HG02943 (cell line): ENCODE data around the gene MTG2.

Source experiments
- ATAC-seq: cut with Tn5 transposase; IDR thresholded peaks from one replicate; pipeline ENCODE4 v1.9.1; 2021; ENCODE audit warnings: mild to moderate bottlenecking, low read depth, moderate library complexity; ENCODE audit not compliant: unreplicated experiment

MTG2 gene

GRCh38 chr20:62161347-62161746 is 21.5 kb upstream of the MTG2 start:
- no peak for ATAC-seq

GRCh38 chr20:62162765-62163484 is 19.9 kb upstream of the MTG2 start:
- ATAC-seq: no peak

DNA sequence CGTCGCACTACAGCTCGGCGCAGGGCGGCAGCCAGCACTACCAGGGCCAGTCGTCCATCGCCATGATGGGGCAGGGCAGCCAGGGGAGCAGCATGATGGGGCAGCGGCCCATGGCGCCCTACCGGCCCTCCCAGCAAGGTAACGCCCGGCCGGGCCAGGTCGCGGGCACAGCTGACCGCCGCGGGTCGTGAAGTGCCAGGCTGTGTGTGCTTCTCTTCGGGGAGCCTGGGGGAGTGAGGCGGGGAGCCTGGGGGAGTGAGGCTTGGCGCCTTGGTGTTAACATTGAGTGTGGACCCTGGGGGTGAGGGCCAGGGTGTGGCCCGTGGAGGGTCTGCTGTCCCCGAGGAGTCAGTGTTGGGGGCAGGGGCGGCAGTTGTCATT is 19.4 kb upstream of the MTG2 start:
- no peak for ATAC-seq

DNA sequence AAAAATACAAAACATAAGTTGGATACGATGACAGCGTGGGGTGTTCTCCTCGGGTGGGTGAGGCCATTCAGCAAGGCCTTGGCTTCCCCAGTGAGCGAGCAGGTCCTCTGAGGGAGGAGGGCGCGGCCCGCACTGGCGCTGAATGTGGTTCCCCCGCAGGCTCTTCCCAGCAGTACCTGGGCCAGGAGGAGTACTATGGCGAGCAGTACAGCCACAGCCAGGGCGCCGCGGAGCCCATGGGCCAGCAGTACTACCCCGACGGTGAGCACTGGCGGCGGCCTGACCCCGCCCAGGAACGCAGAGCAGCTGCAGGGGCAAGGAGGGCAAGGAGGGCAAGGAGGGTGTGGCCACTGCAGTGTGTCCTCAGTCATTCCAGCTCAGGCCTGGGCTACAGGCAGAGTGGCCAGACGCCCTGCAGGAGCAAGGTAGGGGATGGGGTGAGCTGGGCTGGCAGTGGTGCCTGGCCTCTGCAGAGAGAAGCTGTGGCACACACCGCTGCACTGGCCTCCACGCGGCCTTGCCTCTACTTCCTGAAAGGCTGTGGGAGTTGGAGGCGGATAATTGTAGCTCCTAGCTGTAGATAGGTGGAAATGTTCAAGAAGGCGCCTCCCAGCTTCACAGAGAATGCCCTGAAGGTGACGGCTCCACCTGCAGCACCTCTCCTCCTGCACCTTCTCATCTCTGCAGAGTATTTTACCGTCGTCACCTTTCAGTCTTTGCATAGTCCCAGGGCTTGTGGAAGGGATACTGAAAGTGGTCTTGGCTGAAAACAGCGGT is 18.7 kb upstream of the MTG2 start:
- ATAC-seq: no peak

DNA sequence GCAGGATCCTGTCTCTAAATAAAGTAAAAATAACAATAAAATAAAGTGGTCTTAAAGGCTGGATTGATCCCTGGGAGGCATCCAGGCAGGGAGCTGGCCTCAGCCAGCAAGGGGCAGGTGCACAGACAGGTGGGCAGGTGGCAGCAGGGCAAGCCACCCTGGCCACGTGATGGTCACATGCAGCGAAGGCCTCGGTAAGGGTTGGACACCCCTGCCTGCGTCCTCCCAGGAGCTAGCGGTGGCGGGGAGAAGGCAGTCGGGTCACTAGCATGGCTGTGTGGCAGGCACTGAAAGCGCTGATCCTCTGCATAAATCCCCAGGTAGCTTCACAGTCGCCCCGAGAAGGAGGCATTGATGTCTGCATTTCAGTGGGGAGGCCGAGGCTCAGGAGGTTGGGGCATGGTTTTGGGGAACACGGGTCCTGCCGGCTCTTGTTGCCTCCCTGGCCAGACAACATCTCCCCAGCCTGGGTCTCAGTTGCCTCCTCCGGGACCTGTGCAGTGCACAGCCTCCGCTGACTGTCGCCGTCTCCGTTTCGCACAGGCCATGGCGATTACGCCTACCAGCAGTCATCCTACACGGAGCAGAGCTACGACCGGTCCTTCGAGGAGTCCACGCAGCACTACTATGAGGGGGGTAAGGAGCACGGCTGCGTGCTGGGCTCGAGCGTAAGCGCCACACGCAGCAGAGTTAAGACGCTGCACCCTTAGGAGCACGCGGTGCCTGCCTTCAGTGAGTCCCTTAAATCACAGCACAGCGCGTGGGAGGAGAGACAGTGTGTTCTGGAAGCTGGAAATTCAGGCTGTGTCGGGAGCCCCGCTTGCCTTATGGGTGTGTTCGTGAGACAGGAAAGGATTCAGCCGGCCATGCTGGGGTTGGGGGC is 17.7 kb upstream of the MTG2 start:
- ATAC-seq: no peak

DNA sequence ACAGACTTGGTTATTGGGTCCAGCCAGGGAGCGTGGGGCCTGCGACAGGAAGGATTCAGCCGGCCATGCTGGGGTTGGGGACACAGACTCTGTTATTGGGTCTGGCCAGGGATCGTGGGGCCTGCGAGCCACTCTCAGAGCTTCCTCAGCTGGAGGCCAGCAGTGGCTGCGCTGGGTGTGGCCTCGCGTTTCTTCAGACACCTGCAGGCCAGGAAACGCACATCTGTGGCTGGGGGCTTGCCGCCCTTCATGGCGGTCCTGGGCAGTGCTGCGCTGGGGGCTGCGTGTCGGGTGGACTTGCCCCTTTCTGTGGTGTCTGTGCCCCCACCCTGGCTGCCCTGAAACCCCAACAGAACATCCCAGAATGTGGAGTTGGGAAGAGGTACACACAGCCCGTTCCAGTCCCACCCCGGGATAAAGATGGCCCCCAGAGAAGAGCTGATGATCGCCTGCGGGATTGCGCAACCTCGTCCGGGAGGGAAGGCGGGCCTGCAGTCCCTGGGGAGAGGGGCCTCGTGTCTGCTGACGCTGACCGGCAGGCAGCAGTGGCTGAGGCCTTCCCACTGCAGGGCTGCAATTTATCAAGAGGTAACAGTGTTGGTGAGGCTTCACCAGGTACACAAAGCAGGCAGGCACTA is 16.9 kb upstream of the MTG2 start:
- ATAC-seq: no peak

- no peak for ATAC-seq
Observed at GRCh38 chr20:62167474-62167873, 15.4 kb upstream of the MTG2 start.

- ATAC-seq: no peak
Observed at GRCh38 chr20:62168061-62168460, 14.8 kb upstream of the MTG2 start.

GRCh38 chr20:62168890-62169435 is 13.9 kb upstream of the MTG2 start:
- ATAC-seq: no peak

DNA sequence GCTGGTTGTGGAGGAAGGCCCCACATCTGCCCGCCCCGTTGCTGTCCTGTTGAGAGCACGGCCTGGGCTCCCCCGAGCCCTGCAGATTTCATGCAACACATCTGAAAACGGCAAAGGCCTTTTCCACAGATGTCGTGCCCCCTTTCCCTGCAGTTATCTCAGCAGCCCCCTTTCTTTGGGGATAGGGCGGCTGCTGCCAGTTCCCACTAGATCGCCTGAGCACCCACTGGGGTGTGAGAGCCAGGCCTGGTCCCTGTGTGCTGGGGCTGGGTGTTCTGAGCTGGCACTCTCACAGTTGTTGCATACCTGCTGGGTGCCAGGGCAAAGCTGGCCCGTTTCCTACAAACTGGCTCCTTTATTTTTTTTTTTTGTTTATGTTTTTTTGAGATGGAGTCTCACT is 12.3 kb upstream of the MTG2 start:
- no peak for ATAC-seq

DNA sequence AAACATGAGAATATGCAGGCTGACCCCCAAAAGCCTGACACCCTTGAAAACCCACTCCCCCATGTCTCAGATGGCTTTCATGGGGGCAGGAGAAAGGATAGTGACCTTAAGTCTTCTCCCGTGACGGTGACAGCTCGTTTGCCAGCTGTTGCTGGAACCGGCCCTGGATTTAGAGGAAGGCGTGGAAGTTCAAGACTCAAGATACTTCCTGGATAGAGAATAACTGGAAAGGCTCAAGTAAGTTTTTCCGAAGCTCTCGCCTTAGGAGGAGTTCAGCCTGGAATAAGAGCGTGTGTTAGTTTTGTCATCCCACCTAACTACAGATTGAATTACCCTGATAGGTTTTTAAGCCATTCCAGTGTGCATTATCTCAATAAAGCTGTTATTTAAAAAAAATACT is 11.6 kb upstream of the MTG2 start:
- no peak for ATAC-seq

DNA sequence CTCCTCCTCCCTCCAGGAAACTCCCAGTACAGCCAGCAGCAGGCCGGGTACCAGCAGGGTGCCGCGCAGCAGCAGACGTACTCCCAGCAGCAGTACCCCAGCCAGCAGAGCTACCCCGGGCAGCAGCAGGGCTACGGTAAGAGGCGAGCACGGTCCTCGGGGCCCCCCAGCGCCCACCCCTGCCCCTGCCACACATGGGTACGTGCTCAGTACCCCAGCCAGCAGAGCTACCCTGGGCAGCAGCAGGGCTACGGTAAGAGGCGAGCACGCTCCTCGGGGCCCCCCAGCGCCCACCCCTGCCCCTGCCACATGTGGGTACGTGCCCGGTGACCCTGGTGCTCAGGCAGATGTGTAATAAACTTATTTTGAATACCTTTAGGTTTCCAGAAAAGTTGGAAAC is 10.2 kb upstream of the MTG2 start:
- ATAC-seq: no peak

DNA sequence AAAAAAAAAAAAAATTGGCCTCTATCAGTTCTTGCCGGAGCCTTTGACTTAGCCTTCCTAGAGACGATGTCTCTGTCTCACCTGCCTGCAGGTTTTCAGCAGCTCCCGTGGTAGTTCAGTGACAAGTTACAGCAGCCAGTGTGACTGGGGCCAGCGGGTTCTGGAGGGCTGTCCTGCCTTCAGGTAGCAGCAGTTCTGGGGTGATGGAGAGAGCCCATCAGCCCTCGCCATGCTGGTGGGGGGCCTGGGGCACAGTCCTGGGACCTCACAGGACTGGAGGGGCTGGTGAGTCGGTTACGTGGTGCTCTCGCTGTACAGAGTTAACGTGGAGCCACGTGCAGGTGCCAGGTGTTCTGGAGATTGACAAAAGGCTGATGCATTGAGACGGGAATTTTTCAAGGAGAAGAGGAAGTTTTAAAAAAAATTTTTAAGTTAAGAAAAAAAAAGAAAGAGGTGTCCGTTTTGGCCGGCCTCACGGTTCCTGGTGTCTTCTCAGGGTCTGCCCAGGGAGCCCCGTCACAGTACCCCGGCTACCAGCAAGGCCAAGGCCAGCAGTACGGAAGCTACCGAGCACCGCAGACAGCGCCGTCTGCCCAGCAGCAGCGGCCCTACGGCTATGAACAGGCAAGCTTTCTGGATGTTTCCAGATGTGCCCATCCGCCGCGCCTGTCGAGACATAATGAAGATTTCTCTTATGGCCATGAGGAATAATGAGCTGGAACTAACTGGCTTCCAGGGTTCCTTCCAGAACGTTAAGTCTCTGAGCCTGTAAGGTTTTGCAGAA is 8.6 kb upstream of the MTG2 start:
- no peak for ATAC-seq

DNA sequence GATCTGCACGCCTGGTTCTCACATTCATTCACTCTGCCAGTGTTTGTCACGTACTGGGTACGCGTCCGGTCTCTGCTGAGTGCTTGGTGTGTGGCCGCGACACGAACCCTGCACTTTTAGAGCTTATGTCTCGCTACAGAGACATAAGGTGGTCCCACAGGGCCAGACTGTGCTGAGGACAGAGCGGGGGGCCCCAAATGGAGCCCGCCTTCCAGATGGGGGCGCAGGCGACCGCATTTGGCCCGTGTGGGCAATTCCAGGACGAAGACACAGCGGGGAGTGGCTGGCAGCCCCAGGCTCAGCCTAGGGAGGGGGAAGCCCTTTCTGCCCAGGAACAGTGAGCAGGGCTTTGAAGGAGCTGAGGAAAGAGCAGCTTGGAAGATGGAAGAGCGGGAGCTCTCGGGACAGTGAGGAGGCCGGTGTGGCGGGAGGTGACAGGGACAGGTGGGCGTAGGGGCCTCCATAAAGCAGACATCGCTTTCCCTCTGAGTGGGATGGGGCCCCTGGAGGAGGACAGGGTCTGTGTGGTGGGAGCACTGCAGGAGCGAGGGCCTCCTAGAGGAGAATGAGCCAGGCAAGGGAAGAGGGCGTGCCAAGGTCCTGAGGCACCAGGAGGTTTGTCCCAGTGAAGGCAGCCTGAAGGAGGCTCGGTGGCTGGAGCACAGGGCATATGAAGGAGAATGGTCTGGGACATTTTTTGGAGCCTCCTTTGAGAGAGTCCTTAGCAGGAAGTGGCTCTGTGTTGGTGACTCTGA is 7.8 kb upstream of the MTG2 start:
- ATAC-seq: no peak

GRCh38 chr20:62175711-62176110 is 7.1 kb upstream of the MTG2 start:
- ATAC-seq: no peak

DNA sequence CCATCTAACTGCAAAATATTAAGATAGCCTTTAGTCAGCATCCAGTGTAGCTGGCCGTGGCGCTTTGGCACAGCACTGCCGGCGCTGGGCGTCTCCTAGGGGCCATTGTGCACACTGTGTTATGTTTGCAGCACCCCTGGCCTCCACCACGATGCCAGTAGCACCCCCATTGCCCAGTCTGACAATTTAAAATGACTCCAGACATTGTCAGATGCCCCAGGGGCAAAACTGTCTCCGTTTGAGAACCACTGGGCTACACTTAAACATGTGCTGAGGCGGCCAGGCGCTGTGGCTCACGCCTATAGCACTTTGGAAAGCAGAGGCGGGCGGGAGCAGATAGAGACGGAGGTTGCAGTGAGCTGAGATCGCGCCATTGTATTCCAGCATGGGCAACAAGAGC is 6.0 kb upstream of the MTG2 start:
- no peak for ATAC-seq

GRCh38 chr20:62177307-62177706 is 5.5 kb upstream of the MTG2 start:
- no peak for ATAC-seq

GRCh38 chr20:62178316-62179161 is 4.3 kb upstream of the MTG2 start:
- no peak for ATAC-seq
